K562 (cell line): ENCODE data around the gene RGS8. TPM values are rescaled to one million over a fixed set of nuclear protein-coding genes. Genes with fewer than 3 reads are reported as not detected.

Experiments used
- ATAC-seq: fragments of 200-7000 bp; cut with Tn5 transposase; 3 replicates; pipeline ENCODE4 v1.9.1; 2020; ENCODE audit warnings: moderate library complexity
- BruUV-seq: library from RNA; stranded (reverse); fragments of 400-500 nt; replicated peaks from 2 replicates; lab custom pipeline; 2021; lab: Mats Ljungman, UMichigan
- CTCF ChIA-PET: fragments of 300-600 bp; formaldehyde crosslinking; extraction: SDS; loops from one replicate; lab custom pipeline; 2021; ENCODE audit warnings: low intra/inter-chr PET ratio; lab: Yijun Ruan, JAX
- POLR2A ChIA-PET: fragments of 300-600, 350-650 bp; sonication (Branson Sonifier 250); formaldehyde crosslinking; extraction: SDS; loops from one replicate; lab custom pipeline; 2021; ENCODE audit warnings: antibody characterized with exemption, inconsistent platforms; lab: Yijun Ruan, JAX
- DNase-seq, 4 experiments: peaks; one replicate each; pipeline versions ENCODE4 v3.0.0 to v3.0.0-alpha.2; 2011 to 2018; ENCODE audit warnings: low spot score in 3 of 4, mixed read lengths in 3 of 4; ENCODE audit errors: extremely low read depth in 1 of 4
- FAIRE-seq: peaks from 2 replicates; lab custom pipeline; 2011; peaks lifted over from hg19 to GRCh38; lab: Jason Lieb, UNC
- H2AFZ ChIP-seq: 2 replicates; pipeline ENCODE4 v1.6.0; 2011; ENCODE audit warnings: low read depth, low read length, control low read depth, inconsistent platforms
- H3K27ac ChIP-seq: fragments of 200-600 bp; 3 replicates; pipeline ENCODE4 v1.8.0; 2011; ENCODE audit warnings: low read depth, mild to moderate bottlenecking, control low read depth, inconsistent platforms, low read length, moderate library complexity, mixed read lengths; ENCODE audit errors: extremely low read depth
- H3K27me3 ChIP-seq, 2 experiments: fragments of 300-600 bp in 1 of 2; 2 replicates in 1 of 2; 3 replicates in 1 of 2; pipeline versions ENCODE4 v1.6.0 to v1.8.0; 2011; ENCODE audit warnings: inconsistent platforms in 2 of 2, low read length in 2 of 2, mild to moderate bottlenecking in 1 of 2, mixed read lengths in 1 of 2, moderate library complexity in 1 of 2; ENCODE audit not compliant: control insufficient read depth in 2 of 2, insufficient read depth in 2 of 2
- H3K36me3 ChIP-seq: fragments of 300-600 bp; 3 replicates; pipeline ENCODE4 v1.8.0; 2011; ENCODE audit warnings: mild to moderate bottlenecking, low read length, inconsistent platforms; ENCODE audit not compliant: control insufficient read depth, insufficient read depth
- H3K4me1 ChIP-seq, 2 experiments: fragments of 200-600 bp in 1 of 2; replicated peaks in 1 of 2; 2 replicates in 1 of 2; 3 replicates in 1 of 2; pipeline versions ENCODE4 v1.5.1 to v1.8.0; 2011; ENCODE audit warnings: inconsistent platforms in 2 of 2, low read length in 2 of 2, mild to moderate bottlenecking in 1 of 2, mixed read lengths in 1 of 2, moderate library complexity in 1 of 2; ENCODE audit not compliant: control insufficient read depth in 2 of 2, insufficient read depth in 2 of 2
- H3K4me2 ChIP-seq: 2 replicates; pipeline ENCODE4 v1.6.1; 2011; ENCODE audit warnings: low read length, control low read depth, inconsistent platforms, mixed read lengths; ENCODE audit not compliant: insufficient read depth
- H3K4me3 ChIP-seq: fragments of 200-600 bp; sonication (generic), shearing (Covaris generic); 2 replicates; pipeline ENCODE4 v1.5.1; 2016; ENCODE audit warnings: control low read depth, inconsistent platforms
- H3K79me2 ChIP-seq: fragments of 200-600 bp; 3 replicates; pipeline ENCODE4 v1.8.0; 2011; ENCODE audit warnings: low read length, inconsistent platforms; ENCODE audit not compliant: control insufficient read depth, insufficient read depth
- H3K9ac ChIP-seq, 2 experiments: 2 replicates each; pipeline versions ENCODE4 v1.6.0 to v1.6.1; 2011; ENCODE audit warnings: low read depth in 2 of 2, low read length in 2 of 2, control low read depth in 1 of 2, inconsistent platforms in 1 of 2, mild to moderate bottlenecking in 1 of 2, mixed read lengths in 1 of 2; ENCODE audit not compliant: insufficient read depth in 1 of 2
- H3K9me1 ChIP-seq: one replicate; pipeline ENCODE4 v1.6.0; 2011; ENCODE audit warnings: inconsistent platforms, mild to moderate bottlenecking, low read length, moderate library complexity; ENCODE audit not compliant: control insufficient read depth, insufficient read depth
- H3K9me3 ChIP-seq: replicated peaks from 2 replicates; pipeline ENCODE4 v1.5.1; 2011; ENCODE audit warnings: low read depth, low read length, inconsistent platforms; ENCODE audit not compliant: control insufficient read depth, insufficient read depth
- H4K20me1 ChIP-seq: replicated peaks from 2 replicates; pipeline ENCODE4 v1.6.1; 2011; ENCODE audit warnings: low read length, inconsistent platforms, mixed read lengths; ENCODE audit not compliant: control insufficient read depth, insufficient read depth
- CBFA2T3 ChIP-seq: fragments of 450-650 bp; IDR thresholded peaks from 2 replicates; pipeline ENCODE4 v1.6.1; 2017
- CBX3 ChIP-seq, 2 experiments: IDR thresholded peaks; 1 replicate in 1 of 2; 2 replicates in 1 of 2; pipeline ENCODE4 v1.6.1; 2012; ENCODE audit warnings: inconsistent platforms in 2 of 2, low read length in 2 of 2, borderline replicate concordance in 1 of 2, control low read depth in 1 of 2
- DMBX1 ChIP-seq: fragments of 250-450 bp; sonication (Bioruptor Pico); IDR thresholded peaks from 2 replicates; pipeline ENCODE4 v1.8.0; 2022; ENCODE audit warnings: inconsistent platforms, mild to moderate bottlenecking, moderate library complexity, borderline replicate concordance
- HOXB6 ChIP-seq: fragments of 250-450 bp; sonication (Bioruptor Pico); IDR thresholded peaks from 2 replicates; pipeline ENCODE4 v1.5.1; 2022; ENCODE audit warnings: mild to moderate bottlenecking, borderline replicate concordance
- ILF3 ChIP-seq: fragments of 450-650 bp; IDR thresholded peaks from 2 replicates; pipeline ENCODE4 v1.6.1; 2018; ENCODE audit warnings: antibody characterized with exemption, mild to moderate bottlenecking, moderate library complexity, borderline replicate concordance
- MCM2 ChIP-seq: fragments of 450-650 bp; IDR thresholded peaks from 2 replicates; pipeline ENCODE4 v1.6.1; 2017; ENCODE audit warnings: low read depth, mild to moderate bottlenecking
- NCOA2 ChIP-seq, 2 experiments: fragments of 450-650 bp; IDR thresholded peaks; 2 replicates each; pipeline ENCODE4 v1.6.1; 2018; ENCODE audit warnings: mild to moderate bottlenecking in 2 of 2, moderate library complexity in 1 of 2; ENCODE audit not compliant: partially characterized antibody in 2 of 2
- OTX1 ChIP-seq: fragments of 450-650 bp; formaldehyde crosslinking; IDR thresholded peaks from 2 replicates; pipeline ENCODE4 v1.4.0; 2022; ENCODE audit warnings: mild to moderate bottlenecking
- PATZ1 ChIP-seq: fragments of 250-450 bp; sonication (Bioruptor Pico); IDR thresholded peaks from 2 replicates; pipeline ENCODE4 v1.5.0; 2020; ENCODE audit warnings: mild to moderate bottlenecking, borderline replicate concordance
- PHF21A ChIP-seq: fragments of 450-650 bp; IDR thresholded peaks from 2 replicates; pipeline ENCODE4 v1.6.1; 2017; ENCODE audit warnings: low read depth, borderline replicate concordance
- PML ChIP-seq: IDR thresholded peaks from 2 replicates; pipeline ENCODE4 v1.6.1; 2012; ENCODE audit warnings: low read length, inconsistent platforms
- RBM15 ChIP-seq: fragments of 200-400 bp; formaldehyde crosslinking; IDR thresholded peaks from 2 replicates; pipeline ENCODE4 v1.6.1; 2018; ENCODE audit warnings: mild to moderate bottlenecking, low read length, moderate library complexity; ENCODE audit not compliant: insufficient read depth
- TCF7L2 ChIP-seq: fragments of 150-350 bp; IDR thresholded peaks from 2 replicates; pipeline ENCODE4 v1.6.1; 2016; ENCODE audit warnings: low read depth, mild to moderate bottlenecking, low read length, moderate library complexity
- TEAD2 ChIP-seq: fragments of 450-650 bp; IDR thresholded peaks from 2 replicates; pipeline ENCODE4 v1.6.1; 2016; ENCODE audit warnings: missing genetic modification characterization, control low read depth, missing compliant biosample characterization
- YY1 ChIP-seq, 3 experiments: IDR thresholded peaks; 2 replicates each; pipeline ENCODE4 v1.6.1; 2011; ENCODE audit warnings: low read length in 2 of 3, mild to moderate bottlenecking in 2 of 3, moderate library complexity in 2 of 3, borderline replicate concordance in 1 of 3, control low read depth in 1 of 3, low read depth in 1 of 3; ENCODE audit not compliant: insufficient read depth in 3 of 3, insufficient replicate concordance in 2 of 3, control insufficient read depth in 1 of 3, insufficient read length in 1 of 3; ENCODE audit errors: extremely low read depth in 1 of 3
- ZFP36 ChIP-seq: fragments of 150-350 bp; IDR thresholded peaks from 2 replicates; pipeline ENCODE4 v1.6.1; 2018; ENCODE audit warnings: low read length, low read depth; ENCODE audit not compliant: partially characterized antibody
- ZNF551 ChIP-seq: fragments of 250-450 bp; sonication (Bioruptor Pico); IDR thresholded peaks from 2 replicates; pipeline ENCODE4 v1.5.0; 2021; ENCODE audit warnings: mild to moderate bottlenecking, moderate library complexity
- ZNF707 ChIP-seq: fragments of 250-450 bp; sonication (Bioruptor Pico); conservative IDR thresholded peaks from 2 replicates; pipeline ENCODE4 v1.8.0; 2022; ENCODE audit warnings: inconsistent platforms, mild to moderate bottlenecking, moderate library complexity
- ZNF780A ChIP-seq: fragments of 250-450 bp; sonication (Bioruptor Pico); IDR thresholded peaks from 2 replicates; pipeline ENCODE4 v1.5.0; 2021; ENCODE audit warnings: mild to moderate bottlenecking
- whole genome bisulfite sequencing: fragments of 100-300 bp; shearing (Covaris generic); methylation state at CpG from one replicate; pipeline ENCODE4 v1.1.6; 2016; ENCODE audit warnings: low coverage, mixed read lengths; ENCODE audit not compliant: insufficient coverage; ENCODE audit errors: missing lambda C conversion rate; 5-methylcytosine and 5-hydroxymethylcytosine counted together
- in situ Hi-C: fragments of 300-500 bp; cut with MboI; formaldehyde crosslinking; loops from 4 replicates; pipeline ENCODE4 v1.15.0; 2018; ENCODE audit warnings: inconsistent platforms, mixed read lengths
- intact Hi-C: fragments of 100-400 bp; cut with micrococcal nuclease; formaldehyde crosslinking; loops from 2 replicates; pipeline ENCODE4 v1.14.2; 2022
- polyA plus RNA-seq, 8 experiments: library from polyadenylated mRNA; depleted of rRNA in 4 of 8; stranded (reverse) in 5 of 8; unstranded in 3 of 8; fragments of >200 nt; fragmentation: Nextera tagmentation in 2 of 8; fragmentation: Illumina TruSeq in 1 of 8; extraction: Ambion mirVana in 2 of 8; extraction: Trizol in 1 of 8; gene quantifications; 2 replicates each; pipeline versions ENCODE4 v1.2.1 to v1.2.3, GENCODE V29; 2011 to 2014; ENCODE audit warnings: inconsistent platforms in 1 of 8, missing spikeins in 1 of 8
- total RNA-seq, 7 experiments: library from RNA; depleted of rRNA in 6 of 7; stranded (reverse); fragments of >200 nt in 6 of 7; fragmentation: Illumina TruSeq in 2 of 7; extraction: Trizol in 2 of 7; gene quantifications; 2 replicates each; pipeline versions ENCODE4 v1.2.1 to v1.2.3, GENCODE V29; 2011 to 2021; ENCODE audit warnings: low replicate concordance in 1 of 7

Gene RGS8
- total and polyA plus RNA-seq, 9 of the 15 experiments (the other 6 are each of a cell fraction or from before 2014, with no cell fraction given), result not detected

DNA sequence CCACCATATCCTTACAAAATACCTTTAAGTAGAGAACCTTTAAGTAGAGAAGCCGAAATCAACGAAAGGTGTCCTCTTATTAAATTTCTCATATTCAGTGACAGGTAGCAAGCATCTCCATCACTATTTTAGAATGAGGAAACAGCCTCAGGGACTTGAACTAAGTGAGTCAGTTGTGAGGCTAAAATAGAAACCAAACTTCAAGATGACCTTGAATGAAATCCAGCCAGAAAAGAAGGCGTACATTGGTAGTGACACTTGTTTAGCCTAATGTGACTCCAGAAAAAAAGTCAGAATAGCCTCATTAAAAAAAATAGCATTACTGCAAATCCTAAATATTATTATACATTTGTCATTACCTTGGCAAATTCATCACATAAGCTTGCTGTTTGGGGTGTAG lies 20.1 kb downstream of the RGS8 start:
- no peak overlapping the region for H3K9ac ChIP-seq
- no peaks in the 10 kb centered on the region for H3K36me3 ChIP-seq
- H3K9me3 ChIP-seq, result no peaks in the 10 kb centered on the region
- H3K79me2 ChIP-seq, result no peaks in the 10 kb centered on the region
- intact Hi-C loops (no loop called here), in situ Hi-C loops (no loop called here)
- ChIA-PET CTCF (no interaction called here), POLR2A (no interaction called here)
- no TSS peak for BruUV-seq
- H3K4me3 ChIP-seq, result no peak overlapping the region
- ATAC-seq (no peak), FAIRE-seq (no peak), DNase-seq (no peak)
- no peak for TF ChIP-seq ILF3
- no peak for TF ChIP-seq PATZ1 (CRISPR knock-in tag)
- TF ChIP-seq RBM15, result no peak
- no peak for TF ChIP-seq ZNF707 (CRISPR knock-in tag)
- TF ChIP-seq TCF7L2, result no peak
- TF ChIP-seq CBX3 (IDR thresholded peaks at IDR 0.05; ENCODE audit: borderline replicate concordance in 1 of 2, low read length in 2 of 2), result no peak
- no peak for TF ChIP-seq ZNF551 (CRISPR knock-in tag)
- no peak for TF ChIP-seq PHF21A
- TF ChIP-seq DMBX1 (CRISPR knock-in tag), result no peak
- TF ChIP-seq ZNF780A (CRISPR knock-in tag), result no peak
- TF ChIP-seq OTX1 (CRISPR knock-in tag), result no peak
- no peak for TF ChIP-seq ZFP36
- no peak for TF ChIP-seq NCOA2 (IDR thresholded peaks at IDR 0.05; ENCODE audit: partially characterized antibody in 2 of 2)
- TF ChIP-seq CBFA2T3, result no peak
- no peak for TF ChIP-seq MCM2
- no peak for TF ChIP-seq YY1 (IDR thresholded peaks at IDR 0.05; ENCODE audit: borderline replicate concordance in 1 of 3, control insufficient read depth in 1 of 3, extremely low read depth in 1 of 3, insufficient read depth in 3 of 3, insufficient read length in 1 of 3, insufficient replicate concordance in 2 of 3, low read depth in 1 of 3, low read length in 2 of 3)
- no peak for TF ChIP-seq HOXB6 (CRISPR knock-in tag)
- TF ChIP-seq PML, result no peak
- no peak for TF ChIP-seq TEAD2 (tag)
- H3K9me1 ChIP-seq, result no peaks in the 10 kb centered on the region
- H3K27me3 ChIP-seq, result peaks cover 14 to 21% of the 10 kb centered on the region in 2 experiments; a peak in 4 of 5 replicates
- no peaks in the 10 kb centered on the region for H4K20me1 ChIP-seq
- WGBS, result 3% methylated on average over 3 of the region's 3 CpGs
- no peaks in the 10 kb centered on the region for H3K4me1 ChIP-seq
- H3K27ac ChIP-seq, result no peak overlapping the region
- H3K4me2 ChIP-seq, result no peak overlapping the region
- no peak overlapping the region for H2AFZ ChIP-seq
